GM23338 (cell line): ENCODE data around the gene FNDC3B. TPM values are rescaled to one million over a fixed set of nuclear protein-coding genes. Genes with fewer than 3 reads are reported as not detected.

Experiments
- ATAC-seq: fragments of 200-7000 bp; cut with Tn5 transposase; 3 replicates; pipeline ENCODE4 v1.9.1; 2020
- DNase-seq: peaks from one replicate; pipeline ENCODE4 v3.0.0-alpha.2; 2015; ENCODE audit warnings: low spot score
- H2AFZ ChIP-seq: fragments of 200-600 bp; sonication (generic); 2 replicates; pipeline ENCODE4 v1.8.0; 2016; ENCODE audit warnings: antibody characterized with exemption, mild to moderate bottlenecking, moderate library complexity
- H3F3A ChIP-seq: fragments of 200-600 bp; sonication (generic); replicated peaks from 2 replicates; pipeline ENCODE4 v1.8.0; 2017; ENCODE audit warnings: antibody characterized with exemption, mixed run types, low read depth
- H3K27ac ChIP-seq: fragments of 200-600 bp; sonication (generic); 2 replicates; pipeline ENCODE4 v1.6.1; 2016; ENCODE audit warnings: low read depth
- H3K27me3 ChIP-seq: fragments of 200-600 bp; sonication (generic); 2 replicates; pipeline ENCODE4 v1.8.0; 2016; ENCODE audit warnings: mild to moderate bottlenecking, mixed run types, moderate library complexity; ENCODE audit not compliant: insufficient read depth
- H3K36me3 ChIP-seq: fragments of 200-600 bp; sonication (generic); 2 replicates; pipeline ENCODE4 v1.8.0; 2016; ENCODE audit warnings: mild to moderate bottlenecking; ENCODE audit not compliant: insufficient read depth
- H3K4me1 ChIP-seq: fragments of 200-600 bp; sonication (generic); 2 replicates; pipeline ENCODE4 v1.8.0; 2016; ENCODE audit warnings: mild to moderate bottlenecking, moderate library complexity; ENCODE audit not compliant: insufficient read depth
- H3K4me2 ChIP-seq: fragments of 200-600 bp; sonication (generic); 2 replicates; pipeline ENCODE4 v1.7.1; 2017; ENCODE audit warnings: mixed run types
- H3K4me3 ChIP-seq: fragments of 200-600 bp; sonication (generic); 2 replicates; pipeline ENCODE4 v1.6.1; 2016; ENCODE audit warnings: mixed run types
- H3K79me2 ChIP-seq: fragments of 200-600 bp; sonication (generic); replicated peaks from 2 replicates; pipeline ENCODE4 v1.8.0; 2017; ENCODE audit warnings: mild to moderate bottlenecking; ENCODE audit not compliant: insufficient read depth
- H3K9me2 ChIP-seq: fragments of 200-600 bp; sonication (generic); 2 replicates; pipeline ENCODE4 v1.8.0; 2017; ENCODE audit not compliant: insufficient read depth
- H4K20me1 ChIP-seq: fragments of 200-600 bp; sonication (generic); replicated peaks from 2 replicates; pipeline ENCODE4 v1.8.0; 2017; ENCODE audit warnings: mild to moderate bottlenecking; ENCODE audit not compliant: insufficient read depth
- H3K27ac Mint-ChIP-seq: 2 replicates; pipeline ENCODE4 v1.8.0; 2020; ENCODE audit warnings: inconsistent platforms, mild to moderate bottlenecking, moderate library complexity, mixed read lengths
- H3K27me3 Mint-ChIP-seq: 3 replicates; pipeline ENCODE4 v1.8.0; 2022; ENCODE audit warnings: low read depth, mild to moderate bottlenecking, moderate library complexity, mixed read lengths, inconsistent platforms; ENCODE audit not compliant: insufficient read depth, poor library complexity
- H3K36me3 Mint-ChIP-seq: 3 replicates; pipeline ENCODE4 v1.8.0; 2021; ENCODE audit warnings: low read depth, mild to moderate bottlenecking, inconsistent platforms, moderate library complexity, mixed read lengths
- H3K4me1 Mint-ChIP-seq: 3 replicates; pipeline ENCODE4 v1.8.0; 2020; ENCODE audit warnings: mild to moderate bottlenecking, inconsistent platforms, mixed read lengths
- H3K4me3 Mint-ChIP-seq: 3 replicates; pipeline ENCODE4 v1.8.0; 2021; ENCODE audit warnings: moderate library complexity, mild to moderate bottlenecking, inconsistent platforms, mixed read lengths
- H3K9me3 Mint-ChIP-seq: 3 replicates; pipeline ENCODE4 v1.8.0; 2020; ENCODE audit warnings: moderate library complexity, mild to moderate bottlenecking, inconsistent platforms, mixed read lengths
- CREB1 ChIP-seq: fragments of 250-450 bp; sonication (Bioruptor Pico); IDR thresholded peaks from 2 replicates; pipeline ENCODE4 v1.5.0; 2020; ENCODE audit warnings: low read depth, mild to moderate bottlenecking, moderate library complexity
- CTCF ChIP-seq, 2 experiments: fragments of 200-600 bp in 1 of 2; sonication (generic) in 1 of 2; conservative IDR thresholded peaks; 2 replicates each; pipeline versions ENCODE4 v1.5.1 to v1.6.1; 2016 to 2017; ENCODE audit warnings: antibody characterized with exemption in 2 of 2, low read depth in 2 of 2, mild to moderate bottlenecking in 2 of 2, moderate library complexity in 1 of 2
- ETS1 ChIP-seq: IDR thresholded peaks from 2 replicates; pipeline ENCODE4 v1.6.1; 2016; ENCODE audit warnings: antibody characterized with exemption
- EZH2phosphoT487 ChIP-seq: fragments of 200-600 bp; sonication (generic); IDR thresholded peaks from one replicate; pipeline ENCODE4 v1.8.1; 2018; ENCODE audit warnings: antibody characterized with exemption; ENCODE audit not compliant: unreplicated experiment
- JUNB ChIP-seq: IDR thresholded peaks from one replicate; pipeline ENCODE4 v1.6.1; 2016; ENCODE audit warnings: antibody characterized with exemption; ENCODE audit not compliant: unreplicated experiment
- NANOG ChIP-seq: IDR thresholded peaks from 2 replicates; pipeline ENCODE4 v1.6.1; 2016; ENCODE audit warnings: antibody characterized with exemption, borderline replicate concordance
- POLR2AphosphoS5 ChIP-seq: IDR thresholded peaks from 2 replicates; pipeline ENCODE4 v1.6.1; 2016; ENCODE audit warnings: antibody characterized with exemption, low read depth
- REST ChIP-seq: IDR thresholded peaks from one replicate; pipeline ENCODE4 v1.6.1; 2018; ENCODE audit warnings: antibody characterized with exemption; ENCODE audit not compliant: unreplicated experiment
- STAT1 ChIP-seq: IDR thresholded peaks from one replicate; pipeline ENCODE4 v1.6.1; 2016; ENCODE audit warnings: antibody characterized with exemption; ENCODE audit not compliant: unreplicated experiment
- ZNF114 ChIP-seq: fragments of 250-450 bp; sonication (Bioruptor Pico); IDR thresholded peaks from 2 replicates; pipeline ENCODE4 v1.5.0; 2020; ENCODE audit warnings: mild to moderate bottlenecking, moderate library complexity
- ZNF331 ChIP-seq: fragments of 250-450 bp; sonication (Bioruptor Pico); IDR thresholded peaks from 2 replicates; pipeline ENCODE4 v1.5.0; 2020; ENCODE audit warnings: low read depth, mild to moderate bottlenecking, moderate library complexity
- polyA plus RNA-seq: library from polyadenylated mRNA; unstranded; fragments of >200 nt; fragmentation: Nextera tagmentation; extraction: Ambion mirVana; gene quantifications from 2 replicates; pipeline ENCODE4 v1.2.1, GENCODE V29; 2016
- total RNA-seq: library from RNA; depleted of rRNA; stranded (reverse); fragments of >200 nt; shearing (Covaris generic); gene quantifications from 2 replicates; pipeline ENCODE4 v1.2.3, GENCODE V29; 2014
- TF ChIP-seq, protein P1 (sequence below): fragments of 250-450 bp; sonication (Bioruptor Pico); IDR thresholded peaks from 2 replicates; pipeline ENCODE4 v1.5.0; 2020; ENCODE audit warnings: mild to moderate bottlenecking, moderate library complexity

FNDC3B gene
- total and polyA plus RNA-seq, 2 experiments from 2014 or later = 19.1 to 55.4 TPM

DNA sequence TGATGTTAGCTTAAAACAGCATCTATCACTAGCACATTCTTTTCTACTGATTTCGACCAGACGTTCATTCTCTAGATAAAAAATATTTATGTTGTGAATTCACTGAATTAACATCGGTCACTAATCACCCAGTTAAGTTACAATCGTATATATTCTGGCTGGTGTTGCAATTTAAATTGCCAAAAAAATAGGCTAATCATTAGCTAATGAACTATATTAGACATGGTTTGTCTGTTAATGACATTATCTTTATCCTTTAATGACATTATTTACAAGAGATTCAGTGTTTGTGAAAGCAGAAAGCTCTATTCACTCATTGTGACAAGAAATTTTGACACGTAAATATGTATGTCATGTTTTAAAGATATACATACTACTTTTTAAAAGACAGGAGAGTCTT lies 402.2 kb downstream of the FNDC3B start:
- Mint-ChIP-seq H3K27ac (no peak overlapping the region), H3K27me3 (peaks cover 3% of the 10 kb centered on the region), H3K9me3 (no peaks in the 10 kb centered on the region), H3K4me3 (no peak overlapping the region), H3K4me1 (peaks cover 3% of the 10 kb centered on the region; the same call in 1 of the 3 replicates), H3K36me3 (no peaks in the 10 kb centered on the region)
- Histone ChIP-seq H3K4me3 (no peak overlapping the region), H3K36me3 (no peaks in the 10 kb centered on the region), H3K9me2 (no peaks in the 10 kb centered on the region), H3F3A (no peaks in the 10 kb centered on the region), H3K27me3 (peaks cover 23% of the 10 kb centered on the region), H3K79me2 (no peaks in the 10 kb centered on the region), H2AFZ (no peak overlapping the region), H3K4me1 (no peaks in the 10 kb centered on the region), H3K27ac (no peak overlapping the region), H4K20me1 (no peaks in the 10 kb centered on the region), H3K4me2 (no peak overlapping the region)
- no peak for TF ChIP-seq ZNF114 (CRISPR knock-in tag)
- no peak for TF ChIP-seq CREB1 (CRISPR knock-in tag)
- TF ChIP-seq, protein P1, sequence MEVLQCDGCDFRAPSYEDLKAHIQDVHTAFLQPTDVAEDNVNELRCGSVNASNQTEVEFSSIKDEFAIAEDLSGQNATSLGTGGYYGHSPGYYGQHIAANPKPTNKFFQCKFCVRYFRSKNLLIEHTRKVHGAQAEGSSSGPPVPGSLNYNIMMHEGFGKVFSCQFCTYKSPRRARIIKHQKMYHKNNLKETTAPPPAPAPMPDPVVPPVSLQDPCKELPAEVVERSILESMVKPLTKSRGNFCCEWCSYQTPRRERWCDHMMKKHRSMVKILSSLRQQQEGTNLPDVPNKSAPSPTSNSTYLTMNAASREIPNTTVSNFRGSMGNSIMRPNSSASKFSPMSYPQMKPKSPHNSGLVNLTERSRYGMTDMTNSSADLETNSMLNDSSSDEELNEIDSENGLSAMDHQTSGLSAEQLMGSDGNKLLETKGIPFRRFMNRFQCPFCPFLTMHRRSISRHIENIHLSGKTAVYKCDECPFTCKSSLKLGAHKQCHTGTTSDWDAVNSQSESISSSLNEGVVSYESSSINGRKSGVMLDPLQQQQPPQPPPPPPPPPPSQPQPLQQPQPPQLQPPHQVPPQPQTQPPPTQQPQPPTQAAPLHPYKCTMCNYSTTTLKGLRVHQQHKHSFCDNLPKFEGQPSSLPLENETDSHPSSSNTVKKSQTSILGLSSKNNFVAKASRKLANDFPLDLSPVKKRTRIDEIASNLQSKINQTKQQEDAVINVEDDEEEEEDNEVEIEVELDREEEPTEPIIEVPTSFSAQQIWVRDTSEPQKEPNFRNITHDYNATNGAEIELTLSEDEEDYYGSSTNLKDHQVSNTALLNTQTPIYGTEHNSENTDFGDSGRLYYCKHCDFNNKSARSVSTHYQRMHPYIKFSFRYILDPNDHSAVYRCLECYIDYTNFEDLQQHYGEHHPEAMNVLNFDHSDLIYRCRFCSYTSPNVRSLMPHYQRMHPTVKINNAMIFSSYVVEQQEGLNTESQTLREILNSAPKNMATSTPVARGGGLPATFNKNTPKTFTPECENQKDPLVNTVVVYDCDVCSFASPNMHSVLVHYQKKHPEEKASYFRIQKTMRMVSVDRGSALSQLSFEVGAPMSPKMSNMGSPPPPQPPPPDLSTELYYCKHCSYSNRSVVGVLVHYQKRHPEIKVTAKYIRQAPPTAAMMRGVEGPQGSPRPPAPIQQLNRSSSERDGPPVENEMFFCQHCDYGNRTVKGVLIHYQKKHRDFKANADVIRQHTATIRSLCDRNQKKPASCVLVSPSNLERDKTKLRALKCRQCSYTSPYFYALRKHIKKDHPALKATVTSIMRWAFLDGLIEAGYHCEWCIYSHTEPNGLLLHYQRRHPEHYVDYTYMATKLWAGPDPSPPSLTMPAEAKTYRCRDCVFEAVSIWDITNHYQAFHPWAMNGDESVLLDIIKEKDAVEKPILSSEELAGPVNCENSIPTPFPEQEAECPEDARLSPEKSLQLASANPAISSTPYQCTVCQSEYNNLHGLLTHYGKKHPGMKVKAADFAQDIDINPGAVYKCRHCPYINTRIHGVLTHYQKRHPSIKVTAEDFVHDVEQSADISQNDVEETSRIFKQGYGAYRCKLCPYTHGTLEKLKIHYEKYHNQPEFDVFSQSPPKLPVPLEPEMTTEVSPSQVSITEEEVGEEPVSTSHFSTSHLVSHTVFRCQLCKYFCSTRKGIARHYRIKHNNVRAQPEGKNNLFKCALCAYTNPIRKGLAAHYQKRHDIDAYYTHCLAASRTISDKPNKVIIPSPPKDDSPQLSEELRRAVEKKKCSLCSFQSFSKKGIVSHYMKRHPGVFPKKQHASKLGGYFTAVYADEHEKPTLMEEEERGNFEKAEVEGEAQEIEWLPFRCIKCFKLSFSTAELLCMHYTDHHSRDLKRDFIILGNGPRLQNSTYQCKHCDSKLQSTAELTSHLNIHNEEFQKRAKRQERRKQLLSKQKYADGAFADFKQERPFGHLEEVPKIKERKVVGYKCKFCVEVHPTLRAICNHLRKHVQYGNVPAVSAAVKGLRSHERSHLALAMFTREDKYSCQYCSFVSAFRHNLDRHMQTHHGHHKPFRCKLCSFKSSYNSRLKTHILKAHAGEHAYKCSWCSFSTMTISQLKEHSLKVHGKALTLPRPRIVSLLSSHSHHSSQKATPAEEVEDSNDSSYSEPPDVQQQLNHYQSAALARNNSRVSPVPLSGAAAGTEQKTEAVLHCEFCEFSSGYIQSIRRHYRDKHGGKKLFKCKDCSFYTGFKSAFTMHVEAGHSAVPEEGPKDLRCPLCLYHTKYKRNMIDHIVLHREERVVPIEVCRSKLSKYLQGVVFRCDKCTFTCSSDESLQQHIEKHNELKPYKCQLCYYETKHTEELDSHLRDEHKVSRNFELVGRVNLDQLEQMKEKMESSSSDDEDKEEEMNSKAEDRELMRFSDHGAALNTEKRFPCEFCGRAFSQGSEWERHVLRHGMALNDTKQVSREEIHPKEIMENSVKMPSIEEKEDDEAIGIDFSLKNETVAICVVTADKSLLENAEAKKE (CRISPR knock-in tag) = no peak
- no peak for TF ChIP-seq JUNB
- no peak for TF ChIP-seq ETS1
- TF ChIP-seq REST = no peak
- no peak for TF ChIP-seq POLR2AphosphoS5
- no peak for TF ChIP-seq ZNF331 (CRISPR knock-in tag)
- no peak for TF ChIP-seq NANOG
- TF ChIP-seq STAT1 = no peak
- TF ChIP-seq EZH2phosphoT487 = no peak
- no peak for TF ChIP-seq CTCF (conservative IDR thresholded peaks at IDR 0.05; ENCODE audit: low read depth in 2 of 2)
- DNase-seq (no peak), ATAC-seq (no peak)
